GM21786 (cell line): ENCODE measurements around the gene PPOX.

Source experiments
- ATAC-seq: cut with Tn5 transposase; IDR thresholded peaks from one replicate; pipeline ENCODE4 v1.9.1; 2021; ENCODE audit not compliant: unreplicated experiment

The PPOX gene

DNA sequence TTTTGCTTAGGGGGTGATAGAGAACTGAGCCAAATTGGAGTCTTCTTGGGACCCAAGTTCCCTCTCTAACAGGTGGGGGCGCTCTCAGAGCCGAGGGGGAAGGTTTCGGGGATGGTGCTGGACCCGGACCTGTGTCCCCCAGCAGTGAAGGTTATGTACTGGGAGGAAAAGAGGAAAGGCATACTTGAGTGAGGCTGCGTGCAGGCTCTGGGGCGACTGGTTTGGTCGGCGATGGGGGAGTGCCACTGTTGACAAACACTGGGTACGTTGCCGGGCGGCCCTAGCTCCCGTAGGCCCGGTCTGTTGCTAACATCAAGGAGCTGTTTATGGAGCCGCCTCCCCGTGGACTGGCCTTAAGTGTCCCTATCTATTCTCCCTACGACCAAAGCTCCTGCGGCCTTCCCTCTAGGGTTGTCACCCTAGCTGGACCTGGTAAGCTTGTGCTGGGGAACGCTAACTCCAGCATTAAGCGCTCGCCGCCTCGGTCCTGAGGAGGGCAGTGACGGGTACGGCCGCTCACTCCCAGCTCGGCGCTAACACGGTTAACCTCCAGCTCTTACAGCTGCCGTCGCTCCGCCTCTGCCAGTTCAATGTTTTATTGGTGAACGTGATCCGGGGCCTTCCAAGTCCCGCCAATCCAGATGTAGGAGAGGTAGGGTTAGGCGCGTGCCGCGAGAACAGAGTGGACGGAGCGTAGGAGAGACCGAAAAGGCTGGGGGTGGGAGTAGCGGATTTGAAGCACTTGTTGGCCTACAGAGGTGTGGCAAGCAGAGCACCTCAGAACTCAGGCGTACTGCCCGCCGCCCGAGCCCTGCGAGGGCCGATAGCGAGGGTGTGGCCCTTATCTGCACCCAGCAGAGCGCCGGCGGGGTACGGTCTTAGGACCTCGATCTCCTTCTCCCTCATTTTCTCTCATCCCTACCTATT lies at the start of gene PPOX:
PPOX (plus strand) TSS at position 685 of the 927 bp plus-strand sequence. CDS start 422 bp downstream, outside the sequence.
- peak; percentile 96 for ATAC-seq

DNA sequence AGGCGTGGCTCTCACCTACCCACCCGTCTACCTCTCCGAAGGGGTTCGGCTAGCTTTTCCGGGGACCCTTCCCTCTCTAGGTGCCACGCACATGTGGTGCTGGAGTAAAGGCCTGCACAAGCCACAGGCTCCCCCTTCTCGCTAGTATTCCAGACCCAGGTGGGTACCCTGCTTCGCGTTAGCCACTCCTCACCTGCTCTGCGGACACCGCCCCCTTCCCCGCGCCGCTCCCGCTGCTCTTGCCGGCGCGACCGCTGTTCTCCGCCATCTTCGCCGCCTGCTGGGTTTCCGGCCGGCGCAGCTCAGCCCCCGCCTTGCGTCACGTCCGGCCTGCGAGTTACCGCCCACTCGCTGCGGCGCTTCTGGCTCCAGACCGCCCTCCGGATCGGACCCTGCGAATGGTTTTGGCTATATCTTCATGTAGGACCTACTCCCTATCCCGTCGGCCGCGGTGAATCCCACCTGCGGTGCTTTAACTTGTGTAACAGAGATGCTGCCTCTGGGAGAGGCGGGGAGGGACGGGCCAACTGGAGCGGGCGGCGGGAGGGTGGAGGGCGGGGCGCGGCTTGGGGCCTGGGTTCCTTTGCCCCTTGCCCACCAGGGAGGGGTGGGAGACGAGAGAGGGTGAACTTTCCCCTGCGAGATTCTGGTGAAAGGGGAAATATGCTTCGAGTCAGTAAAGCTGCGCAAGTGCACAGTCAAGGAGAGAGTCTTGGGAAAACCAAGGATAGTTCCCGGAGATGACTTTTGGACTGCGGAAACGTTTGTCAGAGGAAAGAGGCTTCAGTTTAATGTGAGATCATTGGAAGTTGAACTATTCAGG lies 48.3 kb upstream of the PPOX start, which contains the start of the genes NIT1 and PFDN2:
NIT1 (plus strand) TSS at position 347 of the 823 bp plus-strand sequence; CDS start at position 419, 72 bp downstream.
PFDN2 (minus strand) TSS at position 279 of the 823 bp plus-strand sequence; CDS start at position 268, 11 bp downstream.
- peak; percentile 75 for ATAC-seq

DNA sequence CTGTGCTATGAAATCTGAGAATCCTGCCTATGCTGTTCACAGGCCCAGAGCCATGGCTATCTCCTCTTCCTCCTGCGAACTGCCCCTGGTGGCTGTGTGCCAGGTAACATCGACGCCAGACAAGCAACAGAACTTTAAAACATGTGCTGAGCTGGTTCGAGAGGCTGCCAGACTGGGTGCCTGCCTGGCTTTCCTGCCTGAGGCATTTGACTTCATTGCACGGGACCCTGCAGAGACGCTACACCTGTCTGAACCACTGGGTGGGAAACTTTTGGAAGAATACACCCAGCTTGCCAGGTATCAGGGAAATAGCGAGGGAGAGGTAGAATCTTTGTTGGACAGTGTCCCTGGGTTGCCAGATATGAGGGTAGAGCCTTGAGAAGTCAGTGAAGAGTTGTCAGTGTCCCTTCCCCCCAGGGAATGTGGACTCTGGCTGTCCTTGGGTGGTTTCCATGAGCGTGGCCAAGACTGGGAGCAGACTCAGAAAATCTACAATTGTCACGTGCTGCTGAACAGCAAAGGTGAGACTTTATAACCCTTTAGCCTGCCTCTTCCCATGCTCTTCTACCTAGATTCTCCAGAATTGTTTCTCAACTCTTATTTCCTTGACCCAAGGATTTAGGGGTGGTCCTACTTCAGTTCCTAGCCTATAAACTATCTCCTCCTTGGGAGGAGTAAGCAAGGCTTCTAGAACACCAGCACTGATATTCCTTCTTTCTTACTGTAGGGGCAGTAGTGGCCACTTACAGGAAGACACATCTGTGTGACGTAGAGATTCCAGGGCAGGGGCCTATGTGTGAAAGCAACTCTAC lies 46.9 kb upstream of the PPOX start:
- ATAC-seq, result peak; percentile 55

DNA sequence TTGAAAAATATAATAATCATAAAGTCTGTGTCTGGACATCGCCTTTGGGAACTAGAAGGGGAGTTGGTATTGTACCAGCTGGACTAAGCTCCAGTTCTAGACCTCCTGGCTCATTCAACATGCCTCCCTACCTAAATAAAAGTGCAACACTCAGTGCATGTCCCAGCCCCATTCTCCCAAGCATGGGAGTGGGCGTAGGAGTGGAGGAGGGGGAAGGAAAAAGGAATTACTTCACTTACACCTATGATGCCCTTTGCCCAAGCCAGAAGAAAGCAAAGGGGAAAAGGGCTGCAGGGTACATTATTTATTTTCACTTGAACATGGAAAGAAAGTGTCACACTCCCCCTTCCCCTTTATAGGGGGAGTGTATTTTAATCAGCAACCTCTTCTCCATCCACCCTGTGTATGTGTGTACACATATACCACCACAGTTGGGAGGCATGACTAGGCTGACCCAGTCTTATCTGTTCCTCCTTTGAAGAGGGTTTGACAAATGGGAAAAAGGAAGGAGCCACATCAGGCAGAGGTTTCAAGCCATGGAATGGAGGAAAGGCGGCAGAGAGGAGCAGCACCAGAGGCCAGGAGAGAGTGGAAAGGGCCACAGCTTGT lies 45.1 kb upstream of the PPOX start:
- no peak for ATAC-seq

DNA sequence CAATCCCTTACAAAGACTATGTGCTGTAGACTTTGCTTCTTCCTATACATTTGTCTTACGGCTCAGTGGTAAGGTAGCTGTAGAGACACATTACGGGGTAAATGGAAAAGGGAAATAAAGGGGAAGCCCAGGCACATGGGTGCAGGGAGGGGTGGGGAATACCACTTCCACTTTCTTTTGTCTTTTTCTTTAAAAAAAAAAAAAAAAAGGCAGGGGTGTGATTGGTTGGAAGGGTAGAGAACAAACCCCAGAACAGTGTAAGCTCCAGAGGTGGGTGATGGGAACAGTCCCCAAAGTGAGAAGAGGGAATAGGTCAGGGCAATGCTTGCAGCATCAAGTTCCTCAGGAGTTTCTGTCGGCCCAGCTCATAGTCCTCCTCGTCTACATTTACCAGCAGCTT lies 44.4 kb upstream of the PPOX start:
- ATAC-seq, result no peak

DNA sequence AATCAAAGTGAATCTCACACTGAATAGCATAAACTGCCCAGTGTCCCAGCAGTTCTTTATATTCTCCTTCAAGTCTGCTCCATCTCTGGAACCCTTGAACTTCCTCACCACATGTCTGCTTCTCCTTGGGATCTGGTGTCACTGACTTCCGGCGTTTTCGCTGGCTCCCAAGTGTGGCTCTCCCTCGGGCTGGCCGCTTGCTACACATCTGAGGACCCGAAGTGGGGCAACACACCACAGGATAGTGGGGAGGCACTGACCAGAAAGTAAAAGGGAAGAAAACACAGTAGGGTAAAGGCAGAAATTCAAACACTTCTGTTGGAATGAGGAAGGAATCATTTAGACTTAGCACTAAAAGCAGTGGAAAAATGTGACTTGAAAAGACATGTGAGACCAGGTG lies 43.3 kb upstream of the PPOX start:
- no peak for ATAC-seq

DNA sequence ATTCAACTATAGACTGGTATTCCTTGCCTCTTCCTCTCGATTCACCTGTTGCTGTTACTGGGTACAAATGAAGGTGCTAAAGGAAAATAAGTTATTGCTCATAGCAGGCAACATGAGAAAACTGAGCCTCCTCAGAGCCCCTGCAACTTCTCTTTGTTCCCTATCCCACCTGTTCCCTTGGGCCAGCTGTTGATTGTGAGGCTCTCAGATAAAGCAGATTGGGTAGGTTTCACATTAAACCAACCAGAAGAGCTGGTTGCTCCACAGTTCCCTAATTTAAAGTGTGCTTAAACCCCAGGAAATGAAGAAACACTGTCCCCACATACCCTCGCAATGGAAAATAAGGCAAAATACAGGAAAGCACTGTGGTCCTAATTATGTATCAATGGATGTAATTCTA lies 38.6 kb upstream of the PPOX start:
- ATAC-seq, result no peak

DNA sequence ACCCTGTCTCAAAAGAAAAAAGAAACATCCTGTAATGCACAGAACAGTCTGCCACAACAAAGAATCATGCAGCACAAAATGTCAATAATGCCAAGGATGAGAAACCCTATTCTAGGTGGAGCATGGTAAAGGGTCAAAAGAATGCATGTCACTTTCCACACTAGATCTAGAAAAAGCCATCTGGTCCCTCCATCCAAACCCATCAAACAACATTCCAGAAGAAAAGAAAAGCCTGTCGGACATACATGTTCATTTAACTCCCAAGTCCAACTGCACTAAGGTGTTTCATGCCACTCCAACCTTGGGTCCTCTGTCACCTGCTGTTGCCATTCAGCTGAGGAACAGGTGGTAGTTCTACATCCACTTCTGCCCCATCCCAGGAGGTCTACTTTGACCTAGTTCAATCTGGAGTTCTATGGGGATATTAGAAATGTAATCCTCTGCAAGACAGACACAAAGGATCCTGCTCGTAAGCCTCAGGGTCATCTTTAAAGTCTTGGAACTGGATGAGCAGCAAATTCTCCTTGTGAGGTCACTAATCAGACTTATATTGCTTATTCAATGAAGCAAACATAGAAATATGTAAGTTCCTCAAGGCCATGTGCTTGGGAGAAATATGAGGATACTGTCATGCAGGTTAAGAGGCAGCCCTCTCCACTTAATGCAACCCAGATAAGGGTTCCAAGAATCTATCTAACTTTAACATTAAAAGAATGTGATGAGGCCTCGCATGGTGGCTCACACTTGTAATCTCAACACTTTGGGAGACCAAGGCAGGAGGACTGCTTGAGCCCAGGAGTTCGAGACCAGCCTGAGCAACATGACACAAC lies 37.4 kb upstream of the PPOX start:
- ATAC-seq, result no peak

DNA sequence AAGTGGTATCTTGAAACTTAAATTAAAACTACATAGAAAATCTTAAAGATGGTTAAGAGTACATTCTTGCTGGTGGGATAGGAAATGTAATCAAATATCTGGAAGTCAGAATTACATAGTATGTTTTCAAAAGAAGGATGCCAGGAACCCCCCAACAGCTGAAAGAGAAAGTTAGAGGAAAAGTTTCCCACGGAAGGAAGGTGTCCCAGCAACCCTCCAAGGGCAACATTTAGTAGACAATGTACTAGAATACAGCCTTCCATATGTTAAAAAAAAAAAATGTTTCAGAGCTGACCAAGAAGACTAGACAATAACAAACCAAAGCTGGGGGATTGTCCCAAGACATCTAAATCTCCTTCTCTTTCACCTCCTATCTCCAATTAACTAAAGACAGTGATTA lies 36.0 kb upstream of the PPOX start:
- ATAC-seq, result no peak

DNA sequence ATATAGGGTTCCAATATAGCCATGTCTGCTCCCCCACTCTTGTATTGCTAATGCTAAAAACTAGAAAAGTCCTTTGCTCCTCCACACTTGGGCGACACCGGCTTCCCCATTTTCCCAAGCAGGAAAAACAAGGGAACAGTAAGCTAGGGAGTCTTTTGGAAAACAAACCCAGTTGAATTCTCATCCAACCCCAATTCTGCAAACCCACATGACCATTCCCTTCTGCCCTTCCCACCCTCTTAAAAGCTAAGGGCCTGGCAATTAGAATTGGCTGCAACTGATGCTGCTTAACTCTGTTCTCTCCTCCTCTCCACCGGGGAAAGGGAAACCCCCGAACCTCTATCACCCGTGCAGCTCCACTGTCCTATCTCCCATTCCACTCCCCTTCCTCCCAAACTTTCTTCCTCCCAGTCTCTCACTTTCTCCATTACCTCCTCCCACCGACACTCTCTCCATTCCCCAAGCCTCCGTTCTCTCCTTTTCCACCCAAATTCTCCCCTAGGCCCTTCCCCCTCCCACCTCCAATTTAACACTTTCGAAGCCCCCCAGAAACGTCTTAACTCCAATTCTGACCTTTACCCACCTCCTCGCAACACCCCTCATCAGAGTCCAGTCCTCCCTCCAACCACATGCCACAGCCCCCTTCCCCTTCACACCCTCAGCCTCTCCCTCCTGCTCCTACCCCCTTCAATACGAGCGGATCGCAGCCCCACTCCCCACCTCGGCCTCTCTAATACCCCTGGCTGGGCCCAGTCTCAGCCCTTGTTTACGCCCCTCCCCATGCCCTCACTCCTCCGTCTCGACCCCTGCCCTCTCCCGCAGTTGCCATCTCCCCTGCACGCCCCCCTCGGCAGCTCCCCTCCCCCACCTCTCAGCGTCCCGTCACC lies 34.5 kb upstream of the PPOX start:
- no peak for ATAC-seq

DNA sequence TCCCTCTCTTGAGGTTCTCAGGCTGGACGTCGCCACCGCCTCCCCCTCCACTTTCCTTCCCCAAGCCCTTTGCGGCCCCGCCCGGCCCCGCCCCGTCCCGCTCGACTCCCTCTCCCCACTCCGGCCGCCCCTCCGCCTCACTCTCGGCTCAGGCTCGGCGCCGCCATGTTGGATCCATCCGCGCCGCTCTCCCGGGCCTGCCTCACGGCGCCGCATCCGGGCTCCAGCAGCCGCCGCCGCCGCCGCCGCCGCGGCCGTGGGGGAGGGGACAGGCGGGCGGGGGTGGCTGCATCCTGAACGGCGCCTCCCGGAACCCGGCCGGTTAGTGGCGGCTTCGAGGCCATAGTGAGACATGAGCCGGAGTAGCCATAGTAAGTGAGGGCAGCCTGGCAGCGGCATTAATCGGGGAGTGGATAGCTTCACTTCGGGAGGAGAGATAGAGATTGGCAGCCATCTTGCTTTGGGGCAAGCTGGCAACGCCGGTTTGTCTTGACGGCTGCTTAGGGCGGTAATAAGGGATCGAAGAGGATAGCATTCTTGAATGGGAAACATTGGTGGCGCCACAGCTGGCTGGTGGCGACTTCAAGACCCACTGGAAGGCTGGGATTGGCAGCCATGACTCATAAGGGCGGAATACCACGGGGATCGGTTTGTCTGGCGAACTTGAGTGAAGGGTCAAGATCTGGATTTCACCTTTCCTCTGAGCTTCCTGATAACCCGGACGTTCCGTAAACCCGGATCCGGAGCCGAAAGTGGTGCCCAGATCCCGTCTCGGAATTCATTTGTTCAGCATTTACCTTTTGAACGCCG lies 33.6 kb upstream of the PPOX start, which contains the start of gene DEDD:
DEDD (minus strand) TSS at position 258 of the 810 bp plus-strand sequence. CDS start 8,205 bp downstream, outside the sequence.
- ATAC-seq, result peak; percentile 97

DNA sequence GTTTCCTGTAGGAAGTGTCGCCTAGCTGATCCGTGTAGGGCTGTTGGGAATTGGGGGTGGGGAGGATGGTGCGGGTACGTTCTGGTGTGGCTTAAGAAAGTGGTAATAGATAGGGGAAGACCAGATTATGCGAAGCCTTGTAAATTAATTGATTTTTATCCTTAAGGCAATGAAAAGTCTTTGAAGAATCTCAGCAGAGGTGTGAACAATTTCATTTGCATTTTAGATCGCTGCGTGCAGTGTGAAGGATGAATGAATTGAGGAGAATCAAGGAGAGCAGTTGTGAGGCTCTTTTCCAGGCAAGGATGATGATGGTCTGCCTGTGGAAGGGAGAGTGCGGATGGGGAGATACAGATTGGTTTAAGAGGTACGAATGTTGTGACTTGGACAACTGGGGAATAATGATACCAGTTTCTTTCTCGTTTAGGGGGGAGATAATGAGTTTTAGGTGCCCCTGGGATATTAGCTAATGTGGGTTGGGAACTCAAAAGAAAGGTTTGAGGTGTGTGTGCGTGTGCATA lies 32.9 kb upstream of the PPOX start:
- no peak for ATAC-seq

DNA sequence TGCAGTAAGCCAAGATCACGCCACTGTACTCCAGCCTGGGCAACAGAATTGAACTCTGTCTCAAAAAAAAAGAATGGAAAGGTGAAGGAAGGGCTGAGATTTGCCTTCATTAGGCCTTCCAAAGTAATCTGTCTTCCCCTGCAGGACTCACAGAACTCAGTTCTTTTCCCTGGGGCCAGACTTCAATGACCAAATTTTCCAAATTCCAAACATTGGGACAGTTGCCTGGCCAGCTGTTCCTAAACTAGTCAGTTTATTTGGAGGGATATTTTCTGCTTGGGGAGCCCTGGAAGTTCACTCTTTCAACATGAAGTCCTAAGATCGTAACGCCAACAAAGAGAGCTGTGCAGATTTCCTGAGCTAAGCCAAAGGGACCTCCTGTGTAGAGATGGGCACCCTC lies 28.3 kb upstream of the PPOX start:
- ATAC-seq, result no peak

DNA sequence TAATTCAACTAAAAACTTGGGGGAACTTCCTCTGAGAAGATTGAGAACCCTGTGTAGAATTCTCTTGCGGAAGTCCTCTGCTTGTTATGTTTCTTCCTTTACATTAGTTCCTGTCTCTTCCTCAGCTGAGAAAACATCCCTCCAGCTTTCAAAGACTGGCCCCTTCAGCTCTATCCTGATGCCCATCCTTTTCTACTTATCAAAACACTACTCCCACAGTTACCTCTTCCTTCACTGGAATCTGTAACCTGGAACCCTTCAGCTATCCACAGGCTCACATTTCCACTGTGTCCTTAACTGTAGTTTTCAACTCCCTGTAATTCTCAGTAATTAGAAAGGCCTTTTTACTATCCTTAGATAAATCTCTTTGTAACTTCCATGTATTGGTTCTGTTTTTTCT lies 27.8 kb upstream of the PPOX start:
- no peak for ATAC-seq

DNA sequence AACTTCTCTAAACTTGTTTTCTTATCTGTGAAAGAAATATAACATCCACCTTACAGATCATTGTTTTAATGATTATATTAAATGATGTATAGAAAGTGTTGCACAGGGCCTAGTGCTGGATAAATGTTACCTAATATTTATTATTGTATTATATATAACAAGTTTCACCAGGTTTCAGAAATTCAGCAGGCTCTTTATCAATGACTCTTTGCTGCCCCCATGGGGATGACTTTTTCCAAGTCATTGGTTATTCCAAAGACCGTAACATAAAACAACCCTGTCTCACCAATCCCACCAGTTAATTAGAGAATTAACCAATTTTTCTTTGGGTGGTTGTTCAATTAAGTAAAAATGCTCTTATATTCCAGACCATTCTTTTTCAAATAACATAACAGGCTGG lies 26.5 kb upstream of the PPOX start:
- no peak for ATAC-seq

DNA sequence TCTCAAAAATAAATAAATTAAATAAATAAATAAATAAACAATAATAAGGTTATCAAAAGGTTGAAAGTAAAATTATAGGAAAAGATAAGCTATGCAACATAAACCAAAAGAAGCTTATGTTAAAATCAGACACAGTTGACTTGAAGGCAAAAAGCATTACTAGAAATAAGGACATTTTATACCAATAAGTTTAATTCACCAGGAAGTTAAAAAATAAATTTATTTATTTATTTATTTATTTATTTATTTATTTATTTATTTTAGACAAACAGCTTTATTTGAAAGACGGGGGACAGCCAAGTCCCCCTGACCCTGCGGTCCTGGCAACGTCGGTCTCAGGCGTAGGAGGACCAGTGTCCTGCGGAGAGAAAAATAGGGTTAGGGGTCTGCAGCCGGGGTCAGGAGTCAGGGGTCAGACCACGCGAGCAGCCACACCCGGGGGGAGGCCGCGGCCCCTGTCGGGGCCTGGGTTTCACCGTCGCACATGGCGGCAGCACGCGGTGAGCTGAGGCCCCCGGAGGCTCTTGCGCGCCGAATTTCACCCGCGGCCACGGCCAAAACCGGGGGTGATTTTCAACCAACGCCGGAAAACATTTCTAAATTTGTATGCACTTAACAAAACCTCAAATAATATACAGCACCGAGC lies 25.3 kb upstream of the PPOX start:
- ATAC-seq, result no peak

DNA sequence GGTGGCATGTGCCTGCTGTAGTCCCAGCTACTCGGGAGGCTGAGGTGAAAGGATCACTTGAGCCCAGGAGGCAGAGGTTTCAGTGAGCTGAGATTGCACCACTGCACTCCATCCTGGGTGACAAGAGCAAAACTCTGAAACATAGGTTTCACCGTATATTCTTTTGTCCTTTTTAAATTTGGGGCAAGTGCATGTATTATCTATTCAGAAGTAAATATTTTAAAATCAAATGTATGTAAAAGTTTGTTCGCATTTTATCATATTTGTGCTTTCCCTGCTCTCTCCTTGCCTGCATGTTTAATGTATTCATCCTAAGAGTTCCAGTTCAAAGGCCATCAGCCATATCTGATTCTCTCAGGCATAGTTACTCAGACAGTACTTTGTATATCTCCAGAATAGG lies 20.4 kb upstream of the PPOX start:
- ATAC-seq, result no peak
